GM06990 (cell line): ENCODE measurements around the gene MTMR10.

ENCODE experiments used
- DNase-seq: peaks from one replicate; pipeline ENCODE4 v3.0.0-alpha.2; 2011; ENCODE audit not compliant: insufficient read length; ENCODE audit errors: extremely low read depth
- H3K27me3 ChIP-seq: replicated peaks from 2 replicates; pipeline ENCODE4 v1.6.0; 2011; ENCODE audit warnings: low read length; ENCODE audit not compliant: control insufficient read depth, insufficient read depth
- H3K36me3 ChIP-seq: 2 replicates; pipeline ENCODE4 v1.5.1; 2011; ENCODE audit warnings: low read length; ENCODE audit not compliant: control insufficient read depth, insufficient read depth
- H3K4me3 ChIP-seq: replicated peaks from 2 replicates; pipeline ENCODE4 v1.5.1; 2011; ENCODE audit warnings: low read depth, mild to moderate bottlenecking, control low read depth, low read length
- CTCF ChIP-seq: IDR thresholded peaks from 2 replicates; pipeline ENCODE4 v1.5.1; 2011; ENCODE audit warnings: low read length, control low read depth, mild to moderate bottlenecking, inconsistent platforms; ENCODE audit not compliant: insufficient read depth, poor library complexity, severe bottlenecking

MTMR10 gene

GRCh38 chr15:30903497-30904187 lies 87.8 kb downstream of the MTMR10 start, which contains the start of gene FAN1:
FAN1 (plus strand) TSS chr15:30903915; CDS start chr15:30904664, 749 bp downstream.
- H3K27me3 ChIP-seq = no peaks in the 10 kb centered on the region
- no peaks in the 10 kb centered on the region for H3K36me3 ChIP-seq
- TF ChIP-seq CTCF = no peak
- DNase-seq = peak; percentile 87
- H3K4me3 ChIP-seq = peak within 1 kb of the TSS; percentile 80

GRCh38 chr15:30901889-30902288 lies 89.5 kb downstream of the MTMR10 start:
- H3K27me3 ChIP-seq = no peaks in the 10 kb centered on the region
- TF ChIP-seq CTCF = no peak

GRCh38 chr15:30896211-30896606 lies 95.2 kb downstream of the MTMR10 start:
- no peak for DNase-seq
- no peaks in the 10 kb centered on the region for H3K27me3 ChIP-seq
- no peaks in the 10 kb centered on the region for H3K36me3 ChIP-seq
- no peak for TF ChIP-seq CTCF
- H3K4me3 ChIP-seq = no peak overlapping the region

More at GRCh38 chr15:30901889-30902288, 89.5 kb downstream of the MTMR10 start:
- DNase-seq = no peak
- Histone ChIP-seq H3K4me3 (no peak overlapping the region), H3K36me3 (no peaks in the 10 kb centered on the region)

- H3K4me3 ChIP-seq = no peak overlapping the region
- no peak for TF ChIP-seq CTCF
- no peaks in the 10 kb centered on the region for H3K27me3 ChIP-seq
- DNase-seq = no peak
- no peaks in the 10 kb centered on the region for H3K36me3 ChIP-seq
Measured at GRCh38 chr15:30895461-30896210, 95.8 kb downstream of the MTMR10 start.

GRCh38 chr15:30889196-30889595 lies 102.2 kb downstream of the MTMR10 start:
- H3K36me3 ChIP-seq = no peaks in the 10 kb centered on the region
- no peak for DNase-seq
- TF ChIP-seq CTCF = no peak
- no peaks in the 10 kb centered on the region for H3K27me3 ChIP-seq
- no peak overlapping the region for H3K4me3 ChIP-seq
